Mesendoderm (in vitro differentiated cells): ENCODE results near the gene COL3A1.

ENCODE experiments used
- DNase-seq: peaks from one replicate; pipeline ENCODE4 v3.0.0; 2013
- H2AK5ac ChIP-seq: 2 replicates; pipeline ENCODE4 v1.6.1; 2013; ENCODE audit warnings: low read length, inconsistent platforms
- H2BK120ac ChIP-seq: 2 replicates; pipeline ENCODE4 v1.6.1; 2013; ENCODE audit warnings: low read depth, mild to moderate bottlenecking, low read length, moderate library complexity, mixed read lengths
- H2BK15ac ChIP-seq: replicated peaks from 2 replicates; pipeline ENCODE4 v1.6.1; 2013; ENCODE audit warnings: low read depth, mild to moderate bottlenecking, moderate library complexity
- H2BK5ac ChIP-seq: 2 replicates; pipeline ENCODE4 v1.6.1; 2013; ENCODE audit warnings: low read length, inconsistent platforms
- H3K18ac ChIP-seq: 2 replicates; pipeline ENCODE4 v1.6.1; 2013; ENCODE audit warnings: mild to moderate bottlenecking, low read length, mixed read lengths
- H3K23ac ChIP-seq: one replicate; pipeline ENCODE4 v1.6.1; 2013; ENCODE audit warnings: low read length
- H3K27ac ChIP-seq: 2 replicates; pipeline ENCODE4 v1.5.1; 2013; ENCODE audit warnings: low read depth, mild to moderate bottlenecking, inconsistent platforms, low read length, moderate library complexity
- H3K27me3 ChIP-seq: 2 replicates; pipeline ENCODE4 v1.6.1; 2013; ENCODE audit warnings: low read length, control low read depth, mild to moderate bottlenecking, inconsistent platforms; ENCODE audit not compliant: insufficient read depth, poor library complexity
- H3K36me3 ChIP-seq: 2 replicates; pipeline ENCODE4 v1.6.1; 2013; ENCODE audit warnings: low read length, inconsistent platforms; ENCODE audit not compliant: control insufficient read depth, insufficient read depth
- H3K4ac ChIP-seq: one replicate; pipeline ENCODE4 v1.6.1; 2013; ENCODE audit warnings: low read depth, mild to moderate bottlenecking, low read length, moderate library complexity
- H3K4me1 ChIP-seq: 2 replicates; pipeline ENCODE4 v1.6.1; 2013; ENCODE audit warnings: low read depth, low read length, inconsistent platforms; ENCODE audit not compliant: control insufficient read depth
- H3K4me2 ChIP-seq: 2 replicates; pipeline ENCODE4 v1.6.1; 2013; ENCODE audit warnings: low read length
- H3K4me3 ChIP-seq: 2 replicates; pipeline ENCODE4 v1.5.1; 2013; ENCODE audit warnings: mild to moderate bottlenecking, low read length
- H3K56ac ChIP-seq: one replicate; pipeline ENCODE4 v1.6.1; 2013; ENCODE audit warnings: low read length
- H3K79me1 ChIP-seq: 2 replicates; pipeline ENCODE4 v1.6.1; 2013; ENCODE audit warnings: low read length, inconsistent platforms
- H3K79me2 ChIP-seq: 2 replicates; pipeline ENCODE4 v1.6.1; 2013; ENCODE audit warnings: mild to moderate bottlenecking, low read length; ENCODE audit not compliant: control insufficient read depth, insufficient read depth
- H3K9ac ChIP-seq: 2 replicates; pipeline ENCODE4 v1.6.1; 2013; ENCODE audit warnings: low read length, inconsistent platforms
- H4K5ac ChIP-seq: one replicate; pipeline ENCODE4 v1.6.1; 2013; ENCODE audit warnings: low read length
- H4K8ac ChIP-seq: one replicate; pipeline ENCODE4 v1.6.1; 2013; ENCODE audit warnings: low read depth, mild to moderate bottlenecking, control low read depth, low read length, moderate library complexity
- WGBS: extraction: QIAGEN DNeasy Blood & Tissue Kit; methylation state at CpG from one replicate; pipeline ENCODE4 v1.1.7; 2013; ENCODE audit warnings: low lambda C conversion rate, missing lambda C conversion rate; ENCODE audit not compliant: insufficient coverage; ENCODE audit errors: extremely low coverage; 5-methylcytosine and 5-hydroxymethylcytosine counted together

COL3A1 gene

DNA sequence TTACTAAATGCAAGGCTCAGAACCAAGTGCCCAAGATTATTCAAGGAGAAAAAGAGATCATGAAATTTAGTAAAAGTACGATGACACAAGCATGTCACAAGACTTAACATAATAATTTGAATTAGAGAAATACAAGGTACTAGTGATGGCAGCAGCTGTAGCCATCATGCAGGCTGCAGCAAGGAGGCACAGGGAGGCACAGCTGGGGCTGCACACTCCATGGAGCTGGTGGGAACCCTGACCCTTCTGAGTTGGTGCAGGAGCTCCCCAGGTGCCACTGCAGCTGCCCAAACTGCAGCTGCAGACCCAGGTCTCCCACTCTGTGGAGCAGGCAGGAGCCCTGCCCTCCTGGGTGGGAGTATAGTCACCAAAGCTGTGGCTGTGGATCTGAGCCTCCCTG is 46.0 kb downstream of the COL3A1 start:
- no peak overlapping the region for H3K23ac ChIP-seq
- H3K9ac ChIP-seq = no peak overlapping the region
- no peak overlapping the region for H3K18ac ChIP-seq
- no peak overlapping the region for H3K4me3 ChIP-seq
- H3K79me2 ChIP-seq = no peaks in the 10 kb centered on the region
- no peak overlapping the region for H4K8ac ChIP-seq
- no peaks in the 10 kb centered on the region for H3K4me1 ChIP-seq
- no peak overlapping the region for H2BK15ac ChIP-seq
- H3K27ac ChIP-seq = no peak overlapping the region
- no peak overlapping the region for H4K5ac ChIP-seq
- no peak overlapping the region for H3K56ac ChIP-seq
- H3K79me1 ChIP-seq = no peaks in the 10 kb centered on the region
- H3K27me3 ChIP-seq = no peaks in the 10 kb centered on the region
- H3K36me3 ChIP-seq = no peaks in the 10 kb centered on the region
- no peak for DNase-seq
- no peak overlapping the region for H2BK5ac ChIP-seq
- H2AK5ac ChIP-seq = no peak overlapping the region
- H2BK120ac ChIP-seq = no peak overlapping the region
- no CpG with 5 or more reads among the region's 1 CpG for WGBS
- no peak overlapping the region for H3K4ac ChIP-seq
- no peak overlapping the region for H3K4me2 ChIP-seq

DNA sequence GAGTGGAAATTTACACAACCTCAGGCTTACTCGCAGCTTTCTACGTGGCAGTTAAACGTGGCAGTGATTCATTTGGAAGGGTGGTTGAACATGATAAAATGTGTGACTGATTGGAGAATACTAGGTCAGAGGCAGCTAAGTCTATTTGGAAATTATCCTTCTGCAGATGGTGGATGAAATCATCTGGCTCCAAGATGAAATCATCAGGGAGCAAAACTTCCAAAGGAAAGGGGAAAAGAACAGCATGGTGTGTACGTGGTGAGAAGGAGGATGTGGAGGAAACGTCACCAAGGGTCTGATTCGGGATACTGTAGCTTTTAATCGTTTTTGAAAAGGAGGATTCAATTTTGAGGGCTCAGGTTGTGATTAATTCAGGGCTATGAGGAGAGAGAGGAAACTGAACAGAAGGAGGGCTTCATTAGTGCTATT is 47.9 kb downstream of the COL3A1 start:
- Histone ChIP-seq H3K23ac (no peak overlapping the region), H3K4me2 (no peak overlapping the region), H2BK5ac (no peak overlapping the region), H4K8ac (no peak overlapping the region), H3K18ac (no peak overlapping the region), H2AK5ac (no peak overlapping the region), H3K56ac (no peak overlapping the region), H3K4ac (no peak overlapping the region), H3K27ac (no peak overlapping the region), H3K79me1 (no peaks in the 10 kb centered on the region), H4K5ac (no peak overlapping the region), H2BK15ac (no peak overlapping the region), H3K27me3 (no peaks in the 10 kb centered on the region), H3K36me3 (no peaks in the 10 kb centered on the region), H3K9ac (no peak overlapping the region), H3K79me2 (no peaks in the 10 kb centered on the region), H2BK120ac (no peak overlapping the region), H3K4me1 (no peaks in the 10 kb centered on the region), H3K4me3 (no peak overlapping the region)
- WGBS = no CpG with 5 or more reads among the region's 7 CpGs
- no peak for DNase-seq

DNA sequence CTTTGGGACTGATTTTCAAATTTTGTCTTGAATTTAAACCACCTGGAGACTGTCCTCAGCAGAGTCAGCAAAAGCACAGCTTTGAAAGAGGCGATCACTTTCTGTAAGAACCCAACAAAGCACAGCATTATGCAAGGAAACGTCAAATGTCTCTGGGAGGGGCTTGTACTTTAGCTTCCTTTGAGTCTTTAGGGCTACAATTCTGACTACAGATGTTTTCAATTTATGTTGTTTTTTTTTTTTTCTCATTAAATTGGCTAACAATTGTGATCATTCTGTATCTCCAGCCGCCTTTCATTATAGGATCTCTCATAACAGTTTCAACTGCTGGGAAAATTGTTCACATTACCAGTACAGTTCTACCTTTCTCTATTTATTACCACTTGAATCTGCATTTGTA is 48.3 kb downstream of the COL3A1 start:
- Histone ChIP-seq H3K27ac (no peak overlapping the region), H2BK120ac (no peak overlapping the region), H3K9ac (no peak overlapping the region), H2BK15ac (no peak overlapping the region), H4K8ac (no peak overlapping the region), H3K23ac (no peak overlapping the region), H3K36me3 (no peaks in the 10 kb centered on the region), H2AK5ac (no peak overlapping the region), H3K27me3 (no peaks in the 10 kb centered on the region), H3K79me2 (no peaks in the 10 kb centered on the region), H3K18ac (no peak overlapping the region), H3K4ac (no peak overlapping the region), H3K4me3 (no peak overlapping the region), H3K4me1 (no peaks in the 10 kb centered on the region), H2BK5ac (no peak overlapping the region), H3K4me2 (no peak overlapping the region), H3K79me1 (no peaks in the 10 kb centered on the region), H3K56ac (no peak overlapping the region), H4K5ac (no peak overlapping the region)
- no peak for DNase-seq
- WGBS = no CpG with 5 or more reads among the region's 3 CpGs

GRCh38 chr2:189024901-189025618 is 50.9 kb downstream of the COL3A1 start:
- Histone ChIP-seq H3K4me1 (no peaks in the 10 kb centered on the region), H2BK120ac (no peak overlapping the region), H3K18ac (no peak overlapping the region), H2AK5ac (no peak overlapping the region), H3K4me2 (no peak overlapping the region), H3K27me3 (no peaks in the 10 kb centered on the region), H4K8ac (no peak overlapping the region), H2BK15ac (no peak overlapping the region), H3K36me3 (no peaks in the 10 kb centered on the region), H3K79me2 (no peaks in the 10 kb centered on the region), H3K56ac (no peak overlapping the region), H4K5ac (no peak overlapping the region), H3K23ac (no peak overlapping the region), H3K9ac (no peak overlapping the region), H3K4me3 (no peak overlapping the region), H3K4ac (no peak overlapping the region), H3K79me1 (no peaks in the 10 kb centered on the region), H3K27ac (no peak overlapping the region), H2BK5ac (no peak overlapping the region)
- WGBS = no CpG with 5 or more reads among the region's 3 CpGs
- DNase-seq = peak; percentile 78

- Histone ChIP-seq H3K18ac (no peak overlapping the region), H3K27ac (no peak overlapping the region), H3K56ac (no peak overlapping the region), H3K36me3 (peaks cover 8% of the 10 kb centered on the region), H2BK5ac (no peak overlapping the region), H3K79me1 (no peaks in the 10 kb centered on the region), H3K9ac (no peak overlapping the region), H3K4me2 (no peak overlapping the region), H3K4ac (no peak overlapping the region), H4K5ac (no peak overlapping the region), H4K8ac (no peak overlapping the region), H3K79me2 (no peaks in the 10 kb centered on the region), H3K4me1 (no peaks in the 10 kb centered on the region), H2AK5ac (no peak overlapping the region), H3K27me3 (no peaks in the 10 kb centered on the region), H2BK120ac (no peak overlapping the region), H3K4me3 (no peak overlapping the region), H2BK15ac (no peak overlapping the region), H3K23ac (no peak overlapping the region)
- no peak for DNase-seq
- no CpG with 5 or more reads among the region's 1 CpG for WGBS
These were observed 63.3 kb downstream of the COL3A1 start for GRCh38 chr2:189037518-189037917.

DNA sequence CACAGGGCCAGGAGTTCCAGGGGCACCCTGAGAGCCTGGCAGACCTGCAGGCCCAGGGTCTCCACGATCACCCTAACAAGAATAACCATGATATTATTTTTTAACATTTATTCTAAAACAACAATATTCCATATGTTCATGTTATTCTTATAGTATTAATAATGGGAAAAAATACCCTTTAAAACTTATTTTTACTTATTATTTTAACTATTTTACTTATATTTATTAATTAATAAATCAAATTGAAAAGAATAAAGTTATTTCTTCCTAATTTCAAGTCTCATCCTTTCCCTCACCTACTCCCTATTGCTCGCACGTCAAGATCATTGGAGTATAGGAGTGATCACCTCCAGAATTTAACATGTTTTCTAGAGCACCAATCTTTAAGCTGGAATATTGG is 71.7 kb downstream of the COL3A1 start:
- Histone ChIP-seq H3K23ac (no peak overlapping the region), H2BK120ac (no peak overlapping the region), H4K8ac (no peak overlapping the region), H4K5ac (no peak overlapping the region), H3K4me2 (no peak overlapping the region), H3K4me3 (no peak overlapping the region), H3K4ac (no peak overlapping the region), H3K56ac (no peak overlapping the region), H3K79me2 (no peaks in the 10 kb centered on the region), H3K9ac (no peak overlapping the region), H2AK5ac (no peak overlapping the region), H3K4me1 (no peaks in the 10 kb centered on the region), H2BK5ac (no peak overlapping the region), H2BK15ac (no peak overlapping the region), H3K27me3 (no peaks in the 10 kb centered on the region), H3K27ac (no peak overlapping the region), H3K79me1 (no peaks in the 10 kb centered on the region), H3K18ac (no peak overlapping the region), H3K36me3 (peaks cover 11% of the 10 kb centered on the region)
- WGBS = no CpG with 5 or more reads among the region's 3 CpGs
- no peak for DNase-seq
